Left ventricle myocardium inferior (tissue), 1 donor: ENCODE measurements around the gene INSR. TPM values are rescaled to one million over a fixed set of nuclear protein-coding genes. Genes with fewer than 3 reads are reported as not detected.
A peak's percentile ranks its signal among the peaks of the same experiment; 100 is the strongest.
"Not testable (repeated sequence)": the region's sequence is repeated elsewhere in the genome, so short reads cannot be mapped to it uniquely, and the experiment has no call there.

Source experiments
- DNase-seq: peaks from one replicate; pipeline ENCODE4 v3.0.0-alpha.2; 2020
- H3K27ac ChIP-seq: fragments of 200-600 bp; replicated peaks from 2 replicates; pipeline ENCODE4 v1.8.0; 2021
- H3K27me3 ChIP-seq: fragments of 200-600 bp; 2 replicates; pipeline ENCODE4 v1.8.0; 2021; ENCODE audit warnings: low read depth
- H3K36me3 ChIP-seq: fragments of 200-600 bp; 2 replicates; pipeline ENCODE4 v1.8.0; 2021
- H3K4me1 ChIP-seq: fragments of 200-600 bp; 2 replicates; pipeline ENCODE4 v1.8.0; 2021
- H3K4me3 ChIP-seq: fragments of 200-600 bp; 2 replicates; pipeline ENCODE4 v1.8.0; 2021; ENCODE audit warnings: mild to moderate bottlenecking, moderate library complexity
- H3K9me3 ChIP-seq: fragments of 200-600 bp; replicated peaks from 2 replicates; pipeline ENCODE4 v1.8.0; 2021
- intact Hi-C: fragments of 100-400 bp; cut with micrococcal nuclease; formaldehyde crosslinking; loops from one replicate; pipeline ENCODE4 v1.11.0; 2022
- total RNA-seq: library from RNA; stranded (reverse); fragmentation: NEBNext Ultra II Directional; extraction: Animal tissue kit (Norgen Biotek cat#: 25700); gene quantifications from one replicate; pipeline ENCODE4 v1.2.1, GENCODE V29; 2021
- TF ChIP-seq, protein P1 (sequence below): fragments of 200-600 bp; IDR thresholded peaks from 2 replicates; pipeline ENCODE4 v1.8.0; 2021; ENCODE audit warnings: antibody characterized with exemption, mild to moderate bottlenecking, borderline replicate concordance
- donor health status: DM: no; HTN: yes; CAD: no; lungs with severe emphysema.

INSR gene
- total RNA-seq, 1 donor from 2014 or later, result 85.3 TPM

DNA sequence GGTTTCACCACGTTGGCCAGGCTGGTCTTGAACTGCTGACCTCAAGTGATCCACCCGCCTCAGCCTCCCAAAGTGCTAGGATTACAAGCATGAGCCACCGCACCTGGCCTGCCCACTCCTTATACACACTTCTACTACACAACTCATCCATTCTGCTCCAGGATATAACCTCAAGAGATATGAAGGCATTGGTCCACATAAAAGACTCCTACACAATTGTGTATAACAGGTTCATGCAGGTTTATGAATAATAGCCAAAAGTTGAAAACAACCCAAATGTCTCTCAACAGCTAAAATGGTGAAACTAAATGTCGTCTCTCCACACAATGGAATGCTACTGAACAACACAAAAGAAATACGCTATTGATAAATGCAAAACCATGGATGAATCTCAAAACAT is 58.1 kb downstream of the INSR start:
- H3K9me3 ChIP-seq, result peaks cover 7% of the 10 kb centered on the region
- no peak for DNase-seq
- H3K27me3 ChIP-seq, result no peaks in the 10 kb centered on the region
- no peak overlapping the region for H3K4me3 ChIP-seq
- H3K27ac ChIP-seq, result no peak overlapping the region
- peaks cover 54% of the 10 kb centered on the region for H3K4me1 ChIP-seq
- no peaks in the 10 kb centered on the region for H3K36me3 ChIP-seq
- intact Hi-C loops, result no loop called here
- TF ChIP-seq, protein P1, sequence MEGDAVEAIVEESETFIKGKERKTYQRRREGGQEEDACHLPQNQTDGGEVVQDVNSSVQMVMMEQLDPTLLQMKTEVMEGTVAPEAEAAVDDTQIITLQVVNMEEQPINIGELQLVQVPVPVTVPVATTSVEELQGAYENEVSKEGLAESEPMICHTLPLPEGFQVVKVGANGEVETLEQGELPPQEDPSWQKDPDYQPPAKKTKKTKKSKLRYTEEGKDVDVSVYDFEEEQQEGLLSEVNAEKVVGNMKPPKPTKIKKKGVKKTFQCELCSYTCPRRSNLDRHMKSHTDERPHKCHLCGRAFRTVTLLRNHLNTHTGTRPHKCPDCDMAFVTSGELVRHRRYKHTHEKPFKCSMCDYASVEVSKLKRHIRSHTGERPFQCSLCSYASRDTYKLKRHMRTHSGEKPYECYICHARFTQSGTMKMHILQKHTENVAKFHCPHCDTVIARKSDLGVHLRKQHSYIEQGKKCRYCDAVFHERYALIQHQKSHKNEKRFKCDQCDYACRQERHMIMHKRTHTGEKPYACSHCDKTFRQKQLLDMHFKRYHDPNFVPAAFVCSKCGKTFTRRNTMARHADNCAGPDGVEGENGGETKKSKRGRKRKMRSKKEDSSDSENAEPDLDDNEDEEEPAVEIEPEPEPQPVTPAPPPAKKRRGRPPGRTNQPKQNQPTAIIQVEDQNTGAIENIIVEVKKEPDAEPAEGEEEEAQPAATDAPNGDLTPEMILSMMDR, result no peak

DNA sequence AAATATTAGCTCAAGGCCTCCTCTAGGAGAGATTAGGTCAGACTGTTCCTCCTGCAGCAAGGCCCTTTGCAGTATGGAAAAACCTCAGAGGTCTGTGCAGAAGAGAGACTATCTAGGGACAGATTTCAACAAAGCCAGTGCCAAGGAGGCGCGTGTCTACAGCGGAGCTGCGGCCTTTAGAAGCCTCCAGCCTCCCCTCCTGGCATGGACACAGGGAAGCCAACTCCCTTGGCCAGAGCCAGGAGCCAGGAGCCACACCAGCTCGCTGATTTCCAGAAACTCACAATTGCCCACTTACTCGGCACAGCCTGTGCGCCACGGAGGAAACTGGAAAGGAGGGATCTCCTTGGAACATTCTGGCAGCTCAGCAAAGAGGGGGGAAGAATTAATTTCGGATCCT is 63.4 kb downstream of the INSR start:
- no peak overlapping the region for H3K4me3 ChIP-seq
- peak; percentile 73 for DNase-seq
- intact Hi-C loops, result no loop called here
- peaks cover 75% of the 10 kb centered on the region for H3K4me1 ChIP-seq
- no peaks in the 10 kb centered on the region for H3K27me3 ChIP-seq
- H3K36me3 ChIP-seq, result no peaks in the 10 kb centered on the region
- TF ChIP-seq, protein P1, result no peak
- H3K27ac ChIP-seq, result peak overlapping the region; percentile 72
- H3K9me3 ChIP-seq, result no peaks in the 10 kb centered on the region

DNA sequence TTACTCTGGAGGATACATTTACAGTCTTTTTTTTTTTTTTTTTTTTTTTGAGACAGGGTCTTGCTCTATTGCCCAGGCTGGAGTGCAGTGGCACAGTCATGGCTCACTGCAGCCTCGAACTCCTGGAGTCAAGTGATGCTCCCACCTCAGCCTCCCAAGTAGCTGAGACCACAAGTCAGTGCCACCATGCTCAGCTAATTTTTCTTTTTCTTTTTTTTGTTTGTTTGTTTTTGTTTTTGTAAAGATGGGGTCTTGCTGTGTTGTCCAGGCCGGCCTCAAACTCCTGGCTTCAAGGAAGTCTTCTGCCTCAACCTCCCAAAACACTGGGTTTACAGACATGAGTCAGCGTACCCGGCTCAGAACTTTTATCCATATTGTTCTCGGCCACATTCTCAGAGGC is 64.5 kb downstream of the INSR start:
- TF ChIP-seq, protein P1, result no peak
- no peak for DNase-seq
- Histone ChIP-seq H3K36me3 (no peaks in the 10 kb centered on the region), H3K4me3 (no peak overlapping the region), H3K4me1 (peaks cover 81% of the 10 kb centered on the region), H3K9me3 (no peaks in the 10 kb centered on the region), H3K27me3 (no peaks in the 10 kb centered on the region), H3K27ac (peak overlapping the region; percentile 72)
- intact Hi-C loops, result no loop called here

DNA sequence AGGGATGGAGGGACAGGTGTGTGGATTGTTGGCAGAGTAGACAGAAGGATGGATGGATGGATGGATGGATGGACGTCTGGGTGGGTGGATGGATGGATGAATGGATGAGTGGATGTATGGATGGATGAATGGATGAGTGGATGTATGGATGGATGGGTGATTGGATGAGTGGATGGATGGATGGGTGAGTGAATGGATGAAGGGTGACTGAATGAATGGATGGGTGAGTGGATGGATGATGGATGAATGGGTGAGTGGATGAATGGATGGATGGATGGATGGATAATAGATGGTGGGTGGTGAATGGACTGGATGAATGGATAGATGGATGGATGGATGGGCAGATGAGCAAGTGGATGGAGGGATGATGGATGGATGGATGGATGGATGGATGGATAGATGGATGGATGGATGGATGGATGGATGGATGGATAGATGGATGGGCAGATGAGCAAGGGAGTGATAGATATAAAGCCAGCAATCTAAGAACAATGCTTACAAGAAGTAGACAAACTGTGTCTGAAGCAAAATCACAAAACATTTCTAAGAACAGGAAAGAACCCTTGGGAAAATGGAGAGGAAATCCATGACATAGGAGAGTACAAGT is 65.2 kb downstream of the INSR start:
- Histone ChIP-seq H3K9me3 (no peaks in the 10 kb centered on the region), H3K27ac (no peak overlapping the region), H3K27me3 (no peaks in the 10 kb centered on the region), H3K36me3 (no peaks in the 10 kb centered on the region), H3K4me3 (no peak overlapping the region), H3K4me1 (peaks cover 84% of the 10 kb centered on the region)
- intact Hi-C loops, result no loop called here
- DNase-seq, result no peak
- TF ChIP-seq, protein P1, result no peak

DNA sequence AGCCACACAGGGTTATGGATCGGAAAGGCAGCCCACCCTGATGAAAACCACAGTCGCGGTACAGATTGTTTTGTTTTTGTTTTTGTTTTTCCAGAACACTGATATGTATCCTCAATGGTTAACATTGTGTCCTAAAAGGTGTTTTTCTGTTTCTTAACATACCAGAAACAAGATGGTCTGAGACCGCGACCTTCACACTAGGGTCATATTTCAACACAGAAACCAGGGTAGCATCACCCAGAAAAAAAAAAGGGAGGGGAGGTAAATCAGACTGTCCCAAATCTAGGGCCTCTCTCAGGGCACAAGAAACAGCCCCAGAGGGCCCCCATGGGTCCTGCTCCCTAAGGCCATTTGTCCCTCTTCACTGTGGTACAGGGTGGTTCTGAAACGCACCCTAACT is 66.5 kb downstream of the INSR start:
- TF ChIP-seq, protein P1, result no peak
- H3K36me3 ChIP-seq, result no peaks in the 10 kb centered on the region
- DNase-seq, result no peak
- H3K27ac ChIP-seq, result peak overlapping the region; percentile 4
- H3K27me3 ChIP-seq, result no peaks in the 10 kb centered on the region
- no peak overlapping the region for H3K4me3 ChIP-seq
- intact Hi-C loops, result no loop called here
- H3K4me1 ChIP-seq, result peaks cover 85% of the 10 kb centered on the region
- no peaks in the 10 kb centered on the region for H3K9me3 ChIP-seq

DNA sequence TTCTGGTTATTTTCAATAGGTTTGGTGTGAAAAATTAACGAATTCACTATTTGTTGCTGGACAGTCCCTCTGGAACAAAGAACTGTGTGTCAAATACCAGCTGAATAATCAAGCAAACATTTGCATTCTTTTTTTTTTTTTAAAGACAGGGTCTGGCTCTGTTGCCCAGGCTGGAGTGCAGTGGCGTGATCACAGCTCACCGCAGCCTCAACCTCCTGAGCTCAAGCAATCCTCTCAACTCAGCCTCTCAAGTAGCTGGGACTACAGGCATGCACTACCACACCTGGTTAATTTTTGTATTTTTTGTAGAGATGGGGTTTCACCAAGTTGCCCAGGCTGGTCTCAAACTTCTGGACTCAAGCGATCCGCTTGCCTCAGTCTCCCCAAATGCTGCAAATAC is 67.1 kb downstream of the INSR start:
- H3K27ac ChIP-seq, H3K9me3 ChIP-seq, intact Hi-C loops: not testable (repeated sequence)

More for the DNA sequence above, 67.1 kb downstream of the INSR start:
- DNase-seq, H3K27me3 ChIP-seq, H3K4me3 ChIP-seq, H3K36me3 ChIP-seq: not testable (repeated sequence)
- H3K4me1 ChIP-seq, result peaks cover 86% of the 10 kb centered on the region
